ENCODE results near the gene FAM131C.
"Not testable (repeated sequence)": the region's sequence is repeated elsewhere in the genome, so short reads cannot be mapped to it uniquely, and the experiment has no call there.

Gene FAM131C

GRCh38 chr1:16114527-16115467 lies 41.3 kb upstream of the FAM131C start:
- H3K4me3 ChIP-seq (ENCODE audit: low read depth, low read length), result no peak overlapping the region
- TF ChIP-seq, protein P1, sequence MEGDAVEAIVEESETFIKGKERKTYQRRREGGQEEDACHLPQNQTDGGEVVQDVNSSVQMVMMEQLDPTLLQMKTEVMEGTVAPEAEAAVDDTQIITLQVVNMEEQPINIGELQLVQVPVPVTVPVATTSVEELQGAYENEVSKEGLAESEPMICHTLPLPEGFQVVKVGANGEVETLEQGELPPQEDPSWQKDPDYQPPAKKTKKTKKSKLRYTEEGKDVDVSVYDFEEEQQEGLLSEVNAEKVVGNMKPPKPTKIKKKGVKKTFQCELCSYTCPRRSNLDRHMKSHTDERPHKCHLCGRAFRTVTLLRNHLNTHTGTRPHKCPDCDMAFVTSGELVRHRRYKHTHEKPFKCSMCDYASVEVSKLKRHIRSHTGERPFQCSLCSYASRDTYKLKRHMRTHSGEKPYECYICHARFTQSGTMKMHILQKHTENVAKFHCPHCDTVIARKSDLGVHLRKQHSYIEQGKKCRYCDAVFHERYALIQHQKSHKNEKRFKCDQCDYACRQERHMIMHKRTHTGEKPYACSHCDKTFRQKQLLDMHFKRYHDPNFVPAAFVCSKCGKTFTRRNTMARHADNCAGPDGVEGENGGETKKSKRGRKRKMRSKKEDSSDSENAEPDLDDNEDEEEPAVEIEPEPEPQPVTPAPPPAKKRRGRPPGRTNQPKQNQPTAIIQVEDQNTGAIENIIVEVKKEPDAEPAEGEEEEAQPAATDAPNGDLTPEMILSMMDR (conservative IDR thresholded peaks at IDR 0.05; ENCODE audit: low read depth, low read length), result no peak
- no peak for DNase-seq (ENCODE audit: low read depth)

- DNase-seq (ENCODE audit: low read depth), result peak; percentile 35
- TF ChIP-seq, protein P1 (conservative IDR thresholded peaks at IDR 0.05; ENCODE audit: low read depth, low read length), result no peak
- H3K4me3 ChIP-seq (ENCODE audit: low read depth, low read length), result no peak overlapping the region
Observed at GRCh38 chr1:16112596-16113555, 39.4 kb upstream of the FAM131C start.

- TF ChIP-seq, protein P1 (conservative IDR thresholded peaks at IDR 0.05; ENCODE audit: low read depth, low read length), result no peak
- no peak overlapping the region for H3K4me3 ChIP-seq (ENCODE audit: low read depth, low read length)
Observed at GRCh38 chr1:16111771-16112595, 38.5 kb upstream of the FAM131C start.

GRCh38 chr1:16110884-16111283 lies 37.4 kb upstream of the FAM131C start:
- no peak for DNase-seq (ENCODE audit: low read depth)
- no peak overlapping the region for H3K4me3 ChIP-seq (ENCODE audit: low read depth, low read length)
- TF ChIP-seq, protein P1 (conservative IDR thresholded peaks at IDR 0.05; ENCODE audit: low read depth, low read length), result no peak

More at GRCh38 chr1:16111771-16112595, 38.5 kb upstream of the FAM131C start:
- DNase-seq (ENCODE audit: low read depth), result peak; percentile 79

DNA sequence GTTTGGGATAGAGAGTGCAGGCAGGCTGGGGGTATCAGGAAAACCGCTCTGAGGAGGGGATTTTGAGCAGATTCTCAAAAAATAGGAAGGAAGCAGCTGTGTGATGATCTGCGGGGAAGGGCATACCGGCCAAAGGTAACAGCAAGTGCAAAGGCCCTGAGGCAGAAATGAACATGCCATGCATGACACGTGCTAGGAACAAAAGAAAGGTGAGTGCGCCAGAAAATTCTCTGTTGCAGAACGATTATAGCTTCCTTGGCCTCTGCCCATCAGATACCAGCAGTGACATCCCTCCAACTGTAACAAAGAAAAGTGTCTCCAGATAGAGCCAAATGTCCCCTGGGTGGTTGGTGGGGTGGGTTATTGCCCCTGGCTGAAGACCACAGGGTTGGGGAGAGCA lies 37.0 kb upstream of the FAM131C start:
- DNase-seq (ENCODE audit: low read depth), result no peak
- TF ChIP-seq, protein P1 (conservative IDR thresholded peaks at IDR 0.05; ENCODE audit: low read depth, low read length), result no peak
- no peak overlapping the region for H3K4me3 ChIP-seq (ENCODE audit: low read depth, low read length)

GRCh38 chr1:16109571-16109970 lies 36.1 kb upstream of the FAM131C start:
- no peak for DNase-seq (ENCODE audit: low read depth)
- TF ChIP-seq, protein P1 (conservative IDR thresholded peaks at IDR 0.05; ENCODE audit: low read depth, low read length), result no peak
- H3K4me3 ChIP-seq (ENCODE audit: low read depth, low read length), result no peak overlapping the region

GRCh38 chr1:16107039-16107438 lies 33.6 kb upstream of the FAM131C start:
- DNase-seq (ENCODE audit: low read depth); H3K4me3 ChIP-seq (ENCODE audit: low read depth, low read length): not testable (repeated sequence)

Measured in choroid plexus epithelial cell (primary cell).